22Rv1 (cell line): ENCODE measurements around the gene TEAD3.

Experiments
- ZFX ChIP-seq: fragments of 450-650 bp; IDR thresholded peaks from 2 replicates; pipeline ENCODE4 v1.6.1; 2017; ENCODE audit warnings: antibody characterized with exemption, borderline replicate concordance
- TF ChIP-seq, protein P1 (sequence below): fragments of 450-650 bp; IDR thresholded peaks from 2 replicates; pipeline ENCODE4 v1.5.1; 2017; ENCODE audit warnings: mild to moderate bottlenecking

DNA sequence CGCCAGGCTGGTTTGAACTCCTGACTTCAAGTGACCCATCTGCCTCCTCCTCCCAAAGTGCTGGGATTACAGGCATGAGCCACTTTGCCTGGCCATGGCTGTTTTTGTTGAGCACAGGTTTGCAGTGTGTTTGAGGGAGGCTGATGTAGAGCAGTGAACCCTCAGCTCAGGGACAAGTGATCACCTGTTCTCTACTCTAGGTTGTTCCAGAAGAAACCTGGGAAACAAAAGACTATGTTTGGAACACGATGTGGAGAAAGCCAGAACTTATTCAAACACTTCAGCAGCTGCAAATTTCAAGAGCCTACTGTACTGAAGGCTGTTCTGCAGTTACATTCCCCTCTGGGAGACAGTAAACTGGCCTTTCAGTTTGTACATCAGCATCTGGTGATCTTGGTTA, 11.1 kb upstream of the TEAD3 start:
- TF ChIP-seq, protein P1, sequence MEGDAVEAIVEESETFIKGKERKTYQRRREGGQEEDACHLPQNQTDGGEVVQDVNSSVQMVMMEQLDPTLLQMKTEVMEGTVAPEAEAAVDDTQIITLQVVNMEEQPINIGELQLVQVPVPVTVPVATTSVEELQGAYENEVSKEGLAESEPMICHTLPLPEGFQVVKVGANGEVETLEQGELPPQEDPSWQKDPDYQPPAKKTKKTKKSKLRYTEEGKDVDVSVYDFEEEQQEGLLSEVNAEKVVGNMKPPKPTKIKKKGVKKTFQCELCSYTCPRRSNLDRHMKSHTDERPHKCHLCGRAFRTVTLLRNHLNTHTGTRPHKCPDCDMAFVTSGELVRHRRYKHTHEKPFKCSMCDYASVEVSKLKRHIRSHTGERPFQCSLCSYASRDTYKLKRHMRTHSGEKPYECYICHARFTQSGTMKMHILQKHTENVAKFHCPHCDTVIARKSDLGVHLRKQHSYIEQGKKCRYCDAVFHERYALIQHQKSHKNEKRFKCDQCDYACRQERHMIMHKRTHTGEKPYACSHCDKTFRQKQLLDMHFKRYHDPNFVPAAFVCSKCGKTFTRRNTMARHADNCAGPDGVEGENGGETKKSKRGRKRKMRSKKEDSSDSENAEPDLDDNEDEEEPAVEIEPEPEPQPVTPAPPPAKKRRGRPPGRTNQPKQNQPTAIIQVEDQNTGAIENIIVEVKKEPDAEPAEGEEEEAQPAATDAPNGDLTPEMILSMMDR: no peak
- no peak for TF ChIP-seq ZFX
